A204.1 (cell line): Measurements from ENCODE around the gene DCST2.

ENCODE experiments used
- FAIRE-seq: peaks from 2 replicates; lab custom pipeline; 2012; peaks lifted over from hg19 to GRCh38; lab: Jason Lieb, UNC

DCST2 gene

GRCh38 chr1:155033524-155033923, at the start of gene DCST2, which contains the start of gene DCST1:
Gene DCST2 (minus strand): TSS chr1:155033781. CDS start chr1:155033701, 80 bp downstream.
Gene DCST1 (plus strand): TSS chr1:155033824. CDS start chr1:155034037, 213 bp downstream.
- FAIRE-seq = no peak

- FAIRE-seq = no peak
These were observed 49.5 kb upstream of the DCST2 start for GRCh38 chr1:155083052-155083541.

DNA sequence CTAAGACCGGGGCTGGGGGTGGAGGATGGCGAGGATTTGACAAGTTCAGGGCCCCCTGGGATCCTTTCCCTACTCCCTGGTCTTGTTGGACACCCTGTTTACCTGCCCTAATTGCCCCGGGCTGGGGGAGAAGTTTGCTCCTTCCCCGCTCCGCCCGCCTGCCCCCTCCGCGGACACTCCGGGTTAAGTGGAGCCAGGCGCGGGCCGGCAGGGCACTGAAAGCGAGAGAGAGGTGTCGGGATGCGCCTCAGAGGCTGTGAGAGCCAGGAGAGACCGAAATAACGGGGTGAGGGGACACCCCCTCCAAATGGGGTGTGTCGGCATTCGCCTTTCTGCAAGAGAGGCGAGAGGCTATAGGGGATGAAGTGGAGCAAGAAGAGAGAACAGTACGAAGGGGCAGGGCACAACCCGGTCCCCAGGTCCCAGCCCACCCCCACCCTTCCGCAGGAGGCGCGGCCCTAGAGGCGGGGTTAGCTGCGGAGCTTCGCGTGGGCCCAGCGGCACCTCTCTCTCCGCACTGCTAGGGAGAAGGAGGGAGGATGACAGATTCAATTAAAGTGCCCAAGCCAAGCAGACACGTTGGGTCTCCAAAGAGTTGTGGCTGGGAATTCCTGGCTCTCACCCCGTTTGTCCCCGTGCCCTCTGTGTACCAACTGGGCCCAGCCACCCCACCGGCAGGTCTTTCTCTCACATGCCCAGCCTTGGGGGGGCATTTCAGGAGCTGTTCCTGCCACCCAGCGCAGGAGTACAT, 48.9 kb upstream of the DCST2 start:
- no peak for FAIRE-seq

GRCh38 chr1:155081472-155082300, 48.1 kb upstream of the DCST2 start:
- no peak for FAIRE-seq

DNA sequence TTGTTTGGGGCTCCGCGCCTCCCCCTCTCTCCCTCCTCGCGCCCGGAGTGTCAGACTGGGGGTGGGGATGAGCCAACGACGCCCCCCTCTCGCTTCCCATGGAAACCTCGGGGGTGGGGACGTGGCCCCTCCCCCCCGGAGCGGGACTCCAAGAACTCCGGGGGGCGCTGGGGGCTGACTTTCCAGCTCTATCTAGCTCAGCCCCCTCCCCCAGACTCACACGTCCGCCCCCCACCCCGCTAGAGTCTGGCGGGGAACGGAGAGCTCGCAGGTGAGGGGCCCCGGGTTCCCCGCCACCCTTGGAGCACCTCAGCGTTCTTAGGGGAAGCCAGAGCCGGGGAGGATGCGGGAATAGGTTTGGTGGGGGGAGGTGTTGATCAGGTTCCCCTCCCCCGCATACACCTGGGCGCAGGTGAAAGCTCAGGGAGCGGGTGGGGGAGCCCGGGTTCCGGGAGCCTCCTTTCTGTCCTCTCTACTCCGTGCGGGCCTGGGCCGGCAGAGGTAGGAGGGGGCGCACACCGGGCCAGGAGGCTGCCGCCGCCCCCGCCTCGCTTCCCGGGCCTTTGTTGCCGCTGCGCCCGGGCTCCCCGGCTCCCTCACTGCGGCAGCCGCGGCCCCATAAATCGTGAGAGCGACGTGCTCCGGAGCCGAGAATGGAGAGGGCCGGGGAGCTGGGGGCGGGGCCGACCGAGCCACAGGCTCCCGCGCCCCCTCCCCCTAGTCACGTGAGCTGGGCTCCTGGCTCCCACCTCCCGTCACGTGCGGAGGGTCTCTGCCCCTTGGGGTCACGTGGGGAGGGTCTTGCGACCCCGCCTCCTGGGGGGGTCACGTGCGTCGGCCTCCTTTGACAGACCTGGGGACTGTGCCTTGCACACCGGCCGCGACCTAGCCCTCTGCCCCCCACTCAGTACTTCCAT, 47.0 kb upstream of the DCST2 start:
- FAIRE-seq = no peak

DNA sequence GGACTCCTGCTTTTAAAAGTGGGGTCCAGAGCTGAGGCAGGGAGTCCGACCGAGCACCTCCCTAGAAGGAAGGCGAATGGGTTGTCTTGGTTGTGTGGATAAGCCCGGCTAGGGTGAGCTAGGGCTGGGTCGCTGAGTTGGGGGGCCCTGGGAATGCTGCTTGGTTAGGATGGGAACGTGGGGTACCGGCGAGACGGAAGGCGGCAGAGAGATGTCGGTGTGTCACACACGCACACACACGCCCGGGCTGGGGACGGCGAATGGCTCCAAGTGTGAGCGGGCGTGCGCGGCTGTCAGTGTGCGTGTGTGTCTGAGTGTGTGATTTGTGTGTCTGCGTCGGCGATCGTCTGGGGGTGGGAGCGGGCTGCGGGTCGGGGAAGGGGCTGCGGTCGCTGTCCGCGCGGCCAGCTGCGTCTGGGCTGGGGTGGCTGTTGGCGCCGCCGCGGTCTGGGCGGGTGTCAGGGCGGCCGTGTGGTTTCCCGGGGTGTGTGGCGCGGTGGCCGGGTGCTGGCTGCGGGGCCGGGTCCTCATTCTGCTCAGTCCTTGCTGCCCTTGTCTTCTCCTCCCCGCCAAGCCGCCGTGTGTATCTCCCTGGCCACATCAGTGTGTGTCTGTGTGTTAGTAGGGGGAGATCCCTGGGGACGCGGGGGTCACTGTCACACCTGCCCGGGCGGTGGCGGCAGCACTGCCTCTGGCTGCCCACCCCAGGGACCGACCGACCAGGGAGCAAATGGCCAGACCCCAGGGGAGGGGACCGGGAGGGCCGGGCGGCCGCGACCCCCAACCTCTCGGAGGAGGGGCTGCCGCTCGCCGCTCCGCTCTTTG, 46.1 kb upstream of the DCST2 start:
- no peak for FAIRE-seq

GRCh38 chr1:155079210-155079486, 45.6 kb upstream of the DCST2 start:
- no peak for FAIRE-seq

GRCh38 chr1:155078469-155079209, 45.1 kb upstream of the DCST2 start, which contains the start of gene EFNA3:
Gene EFNA3 (plus strand): TSS chr1:155078837. CDS start chr1:155078942, 105 bp downstream.
- no peak for FAIRE-seq

- no peak for FAIRE-seq
These were observed 44.3 kb upstream of the DCST2 start for GRCh38 chr1:155077758-155078445.

DNA sequence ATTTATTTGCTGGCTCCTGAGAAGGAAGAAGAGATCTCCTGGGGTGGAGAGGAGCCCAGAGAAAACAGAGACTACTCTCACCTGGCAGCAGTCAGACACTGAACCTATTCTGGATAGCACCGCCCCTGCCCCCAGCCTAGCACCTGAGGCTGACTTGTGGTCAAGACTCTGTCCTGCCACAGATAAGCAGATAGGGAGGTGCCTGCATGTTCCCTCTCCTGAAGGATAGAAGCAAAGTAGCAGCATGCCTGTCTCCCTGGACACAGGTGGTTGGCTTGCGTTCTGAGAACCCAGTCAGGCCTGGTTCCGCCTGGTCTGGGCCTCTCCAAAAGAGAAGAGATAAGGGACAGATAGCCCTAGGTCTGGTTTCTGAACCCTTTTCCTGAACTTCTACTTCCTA, 43.8 kb upstream of the DCST2 start:
- no peak for FAIRE-seq

- no peak for FAIRE-seq
These were observed 42.8 kb upstream of the DCST2 start for GRCh38 chr1:155076371-155076770.

- no peak for FAIRE-seq
These were observed 42.0 kb upstream of the DCST2 start for GRCh38 chr1:155075535-155075934.

DNA sequence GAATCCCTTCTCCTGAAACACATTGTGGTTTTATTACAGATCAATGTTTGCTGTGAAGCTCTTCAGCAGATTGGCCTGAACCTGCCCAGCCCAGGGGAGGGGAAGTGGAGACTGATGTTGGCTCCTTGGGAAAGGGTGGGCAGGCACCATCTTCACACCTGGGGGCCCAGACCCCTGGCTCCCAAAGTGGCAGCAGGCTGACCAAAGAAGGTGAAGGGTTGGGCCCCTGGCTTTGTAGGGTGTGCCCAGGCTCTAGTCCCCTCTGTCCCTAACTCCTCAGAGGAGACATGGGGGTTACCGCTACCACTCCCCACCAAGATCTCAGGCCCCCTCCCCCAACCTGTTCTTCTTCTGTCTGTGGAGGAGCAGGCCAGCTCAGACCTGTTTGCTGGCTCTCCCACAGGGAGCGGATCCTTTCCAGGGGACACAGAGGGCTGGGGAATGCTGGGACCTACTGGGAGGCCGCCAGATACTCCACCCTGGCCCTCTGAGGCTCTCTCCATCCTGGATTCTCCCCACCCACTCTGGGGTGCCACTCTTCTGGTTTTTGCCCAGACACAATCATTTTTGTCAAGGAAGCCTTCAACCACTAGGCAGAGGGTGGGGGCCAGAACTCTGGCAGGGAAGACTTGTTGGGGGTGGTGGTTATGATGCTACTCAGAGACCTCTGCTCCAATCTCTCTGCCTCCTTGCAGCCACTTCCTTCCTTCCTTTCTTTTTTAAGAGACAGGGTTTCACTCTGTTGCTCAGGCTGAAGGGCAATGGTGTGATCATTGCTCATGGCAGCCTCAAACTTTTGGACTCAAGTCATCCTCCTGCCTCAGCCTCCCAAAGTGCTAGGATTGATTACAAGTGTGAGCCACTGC, 40.0 kb upstream of the DCST2 start:
- FAIRE-seq = no peak

DNA sequence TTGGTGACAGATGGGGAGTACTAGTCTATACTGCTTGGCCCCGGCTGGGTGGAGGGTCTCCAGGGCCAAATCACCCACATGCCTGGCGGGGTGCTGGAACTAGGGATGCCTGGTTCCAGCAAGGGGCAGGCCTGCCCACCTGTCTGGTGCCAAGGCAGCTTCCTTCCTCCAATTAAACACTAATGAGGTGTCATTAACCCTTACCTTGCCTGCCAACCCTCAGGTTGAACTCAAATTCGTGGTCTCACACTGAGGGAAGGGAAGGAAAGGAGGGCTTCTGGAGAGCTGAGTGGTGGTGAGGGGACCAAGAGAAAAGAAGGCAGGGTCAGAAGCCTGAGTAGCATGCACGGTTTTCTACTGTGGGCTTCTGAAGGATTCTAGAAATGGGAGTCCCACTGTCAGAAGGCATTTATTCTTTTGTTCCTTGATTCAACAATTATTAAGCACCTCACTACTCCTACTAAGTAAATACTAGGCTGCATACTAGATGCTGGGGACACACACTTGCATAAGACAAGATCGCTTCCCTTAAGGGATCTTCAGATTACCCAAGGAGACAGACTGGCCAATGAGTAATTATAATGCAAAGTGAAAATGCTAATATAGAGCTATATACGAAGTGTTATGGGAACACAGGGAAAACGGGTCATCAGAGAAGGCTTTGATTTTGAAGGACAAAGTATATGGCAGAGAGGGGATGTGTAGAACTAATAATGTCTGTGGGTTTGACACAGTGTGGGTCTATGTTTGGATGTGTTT, 39.1 kb upstream of the DCST2 start:
- FAIRE-seq = no peak

DNA sequence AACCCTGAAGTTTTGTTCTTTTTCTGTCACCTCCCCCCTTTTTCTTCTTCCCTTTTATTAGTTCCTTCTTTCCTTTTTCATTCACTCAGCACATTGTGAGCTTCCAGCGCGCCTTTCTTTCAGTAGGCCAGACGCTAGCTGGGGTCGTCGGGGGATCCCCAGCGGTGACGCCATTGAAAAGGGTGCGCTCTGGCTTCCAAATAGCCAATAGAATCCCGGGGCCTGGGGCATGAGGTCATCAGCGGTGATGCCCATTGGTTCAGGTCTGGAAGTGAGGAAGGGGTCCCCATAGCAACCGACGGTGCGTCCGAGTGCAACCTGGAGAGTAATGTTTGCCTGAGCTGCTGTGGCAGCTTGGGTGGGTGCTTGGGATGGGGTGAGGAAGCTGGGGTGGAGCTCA, 38.1 kb upstream of the DCST2 start:
- no peak for FAIRE-seq

DNA sequence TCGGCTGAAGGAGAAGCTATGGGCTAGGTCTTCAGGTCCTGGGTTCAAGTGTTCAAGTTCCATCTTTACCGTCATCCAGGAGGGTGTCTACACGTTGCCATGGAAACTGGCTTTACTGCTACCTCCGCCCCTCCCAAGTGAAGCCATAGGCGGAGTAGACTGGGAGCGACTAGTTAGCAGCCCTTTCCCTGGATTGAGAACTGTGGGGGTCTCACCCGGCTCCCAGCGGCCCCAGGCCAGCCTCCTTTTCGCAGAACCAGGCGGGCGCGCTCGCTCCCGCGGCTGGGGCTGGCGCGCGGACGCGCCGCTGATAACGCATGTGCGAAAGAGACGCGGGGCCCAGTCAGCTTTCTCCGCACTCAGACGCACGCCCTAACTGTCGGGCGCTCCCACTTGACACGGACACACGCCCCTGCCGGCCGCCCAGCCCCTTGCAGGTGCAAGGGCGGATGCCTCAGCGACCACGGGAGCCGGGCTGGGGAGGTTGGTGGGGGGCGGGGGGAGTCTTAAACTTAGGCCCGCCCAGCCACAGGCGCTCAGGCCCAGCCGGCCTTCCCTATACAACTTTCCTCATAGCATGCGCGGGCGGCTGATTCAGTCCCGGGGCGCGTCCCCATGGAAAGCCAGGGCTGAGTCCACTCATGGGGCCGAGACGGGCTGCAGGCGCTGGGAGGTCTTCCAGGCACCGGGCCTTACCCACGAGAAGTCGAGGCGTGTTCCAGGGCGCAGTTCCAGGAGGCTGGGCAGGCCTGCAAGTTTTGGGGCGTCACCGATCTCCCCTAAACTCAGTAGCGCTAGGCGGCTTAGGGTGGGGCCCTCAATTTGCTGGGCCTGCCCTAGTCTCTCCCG, 37.4 kb upstream of the DCST2 start:
- no peak for FAIRE-seq

DNA sequence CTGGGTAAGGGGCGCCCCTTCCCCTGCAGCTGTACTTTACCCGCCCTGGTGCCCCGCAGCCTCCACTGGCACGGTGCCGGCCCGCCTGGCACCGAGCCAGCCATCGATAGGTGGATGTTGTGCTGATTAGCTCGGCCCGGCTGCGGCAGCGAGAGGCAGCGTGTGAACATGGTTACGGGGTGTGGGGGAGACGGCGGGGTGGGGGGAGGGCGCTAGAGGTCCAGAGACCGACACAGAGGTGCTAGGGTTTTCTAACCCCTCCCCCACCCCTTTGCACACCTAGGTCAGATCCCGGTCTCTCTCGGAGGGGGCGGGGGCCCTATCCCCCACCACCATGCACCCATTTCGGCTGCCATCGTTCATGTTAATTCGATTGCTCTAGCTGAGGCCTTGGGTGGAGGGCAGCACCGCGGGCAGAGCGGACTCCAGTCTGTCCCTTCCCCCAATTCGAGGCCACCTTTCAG, 36.6 kb upstream of the DCST2 start:
- FAIRE-seq = no peak
